ENCODE results near the gene LRP1.

- TF ChIP-seq CTCF (IDR thresholded peaks at IDR 0.05) = no peak
- TF ChIP-seq POLR2A (IDR thresholded peaks at IDR 0.05) = no peak
Observed at GRCh38 chr12:57079821-57080220, 48.5 kb upstream of the LRP1 start.

Measured in Peyer's patch (tissue), 4 donors.